Stimulated activated CD8-positive, alpha-beta memory T cell treated with anti-CD3 and anti-CD28 coated beads, Interleukin-4, amount 100 ng/mL, for 24 hours (primary cell): ENCODE results near the gene ENAH.
A peak's percentile ranks its signal among the peaks of the same experiment; 100 is the strongest.
"Not testable (repeated sequence)": the region's sequence is repeated elsewhere in the genome, so short reads cannot be mapped to it uniquely, and the experiment has no call there.

Experiments
- DNase-seq: peaks from one replicate; pipeline ENCODE4 v3.0.0-alpha.2; 2020; ENCODE audit warnings: low read depth

ENAH gene

GRCh38 chr1:225652729-225653462 is at the start of gene ENAH:
Gene ENAH, minus strand, starts transcription at chr1:225653123. Its CDS starts 433 bp downstream, at chr1:225652690.
- peak; percentile 38 for DNase-seq

GRCh38 chr1:225700889-225701465 is 48.1 kb upstream of the ENAH start:
- no peak for DNase-seq

DNA sequence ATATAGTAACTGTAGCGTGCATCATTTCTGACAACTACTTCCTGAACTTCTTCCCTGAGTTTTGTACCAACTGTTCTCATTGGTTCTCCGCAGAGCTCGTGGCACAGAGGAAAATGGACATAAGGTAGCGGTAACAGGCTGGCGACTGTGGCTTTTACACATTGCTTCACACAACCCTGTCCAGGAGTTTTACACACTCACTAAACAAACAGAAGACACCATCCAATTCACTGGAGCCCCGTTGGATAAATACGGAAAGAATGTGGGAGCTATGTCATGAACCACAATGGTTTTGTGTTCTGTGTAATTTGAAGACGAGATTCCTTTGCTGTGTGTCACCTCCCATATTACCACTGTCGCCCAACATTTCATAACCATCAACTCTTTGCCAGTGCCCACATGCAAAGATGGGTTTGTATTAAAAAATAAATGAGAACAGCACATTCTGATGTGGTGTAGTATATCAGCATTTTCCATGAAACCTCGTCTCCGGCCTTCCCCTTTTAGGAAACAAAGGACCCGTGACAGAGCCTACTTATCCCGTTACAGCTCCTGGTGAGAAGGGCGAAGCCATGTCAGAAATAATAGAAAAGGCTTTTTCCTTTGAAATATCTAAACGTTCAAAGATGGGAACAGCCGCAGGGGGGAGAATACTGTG is 47.4 kb upstream of the ENAH start:
- no peak for DNase-seq

DNA sequence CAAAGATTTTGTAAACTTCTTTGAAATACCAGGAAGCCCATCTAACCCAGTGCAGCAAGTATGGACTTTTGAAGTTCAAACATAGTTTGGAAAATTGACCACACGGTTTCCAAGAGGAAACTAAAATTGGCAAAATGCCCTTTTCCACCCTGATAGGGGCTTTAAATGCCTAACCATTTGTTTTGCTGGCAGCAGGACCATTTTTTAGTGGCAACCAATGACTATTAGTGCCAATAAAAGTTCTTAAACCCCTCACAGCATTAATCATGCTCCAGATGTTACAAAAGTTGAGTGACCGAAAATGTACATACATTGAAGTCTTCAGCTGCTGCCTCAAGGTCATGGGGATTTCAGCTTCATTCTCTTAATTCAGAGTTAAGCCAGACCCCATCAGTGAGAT is 46.4 kb upstream of the ENAH start:
- DNase-seq = no peak

DNA sequence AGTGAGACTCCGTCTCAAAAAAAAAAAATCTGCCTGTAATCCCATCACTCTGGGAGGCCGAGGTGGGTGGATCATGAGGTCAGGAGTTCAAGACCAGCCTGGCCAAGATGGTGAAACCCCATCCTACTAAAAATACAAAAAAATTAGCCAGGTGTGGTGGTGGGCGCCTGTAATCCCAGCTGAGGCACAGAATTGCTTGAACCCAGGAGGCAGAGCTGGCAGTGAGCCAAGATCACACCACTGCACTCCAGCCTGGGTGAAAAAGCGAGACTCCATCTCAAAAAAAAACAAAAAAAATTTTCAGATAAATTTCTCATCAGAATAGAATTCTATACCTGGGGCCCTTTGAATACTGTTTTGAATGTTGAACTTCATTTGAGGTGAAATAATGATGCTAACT is 45.3 kb upstream of the ENAH start:
- DNase-seq = not testable (repeated sequence)

DNA sequence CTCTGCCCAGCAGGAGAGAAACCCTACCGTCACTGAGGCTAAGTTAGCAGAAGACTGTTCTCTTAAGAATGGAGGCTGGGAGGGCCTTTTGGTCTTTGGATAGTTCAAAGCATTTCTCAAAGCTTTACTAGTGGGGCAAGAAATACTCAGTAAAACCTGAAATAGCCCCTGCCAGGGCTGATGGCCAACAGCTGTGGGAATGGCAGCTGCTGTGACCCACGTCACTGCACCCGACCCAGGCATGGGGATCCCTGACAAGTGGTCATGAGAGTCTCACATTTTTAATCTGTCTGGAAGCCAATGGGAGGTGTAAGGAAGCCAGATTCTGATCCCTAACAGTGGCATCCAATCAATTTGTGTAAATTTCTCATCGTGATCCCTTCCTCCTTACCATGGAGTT is 44.5 kb upstream of the ENAH start:
- DNase-seq = no peak

DNA sequence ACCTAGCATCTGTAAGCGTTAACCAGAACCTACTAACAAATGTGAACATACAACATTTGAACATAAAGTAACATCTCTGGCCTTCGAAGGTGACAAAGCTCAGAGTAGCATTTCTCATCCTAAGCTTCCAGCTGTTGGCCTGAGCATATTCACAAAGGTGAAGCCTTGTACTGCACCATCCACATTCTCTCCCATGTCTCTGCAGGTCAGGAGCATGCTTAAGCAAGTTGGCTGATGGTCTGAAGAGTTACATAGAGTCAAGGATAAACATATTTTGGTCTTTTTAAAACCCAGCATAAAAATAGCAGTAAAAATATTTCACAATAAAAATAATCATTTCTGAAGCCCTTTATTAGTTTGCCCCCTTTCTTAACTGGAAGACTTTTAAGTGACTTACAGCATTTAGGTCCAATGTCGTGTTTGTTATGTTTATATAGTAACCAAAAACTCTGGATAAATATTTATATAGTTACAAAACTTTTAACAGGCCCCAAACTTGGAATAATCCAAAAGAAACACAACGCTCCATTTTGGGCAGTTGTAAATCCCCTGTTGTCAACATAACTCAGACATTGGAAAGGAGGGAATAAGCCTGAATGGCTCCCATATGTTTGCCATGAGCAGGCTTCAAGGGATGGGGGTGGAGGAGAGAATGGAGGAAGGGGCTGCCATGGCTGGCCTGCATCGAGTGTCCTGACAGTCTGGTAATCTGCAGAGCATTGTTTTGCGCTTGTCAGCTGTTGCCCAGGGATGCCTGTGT is 42.8 kb upstream of the ENAH start:
- no peak for DNase-seq

GRCh38 chr1:225694151-225694603 is 41.3 kb upstream of the ENAH start:
- DNase-seq = no peak

- DNase-seq = not testable (repeated sequence)
Observed at GRCh38 chr1:225693697-225694096, 40.8 kb upstream of the ENAH start.

GRCh38 chr1:225693085-225693696 is 40.3 kb upstream of the ENAH start:
- DNase-seq = no peak

DNA sequence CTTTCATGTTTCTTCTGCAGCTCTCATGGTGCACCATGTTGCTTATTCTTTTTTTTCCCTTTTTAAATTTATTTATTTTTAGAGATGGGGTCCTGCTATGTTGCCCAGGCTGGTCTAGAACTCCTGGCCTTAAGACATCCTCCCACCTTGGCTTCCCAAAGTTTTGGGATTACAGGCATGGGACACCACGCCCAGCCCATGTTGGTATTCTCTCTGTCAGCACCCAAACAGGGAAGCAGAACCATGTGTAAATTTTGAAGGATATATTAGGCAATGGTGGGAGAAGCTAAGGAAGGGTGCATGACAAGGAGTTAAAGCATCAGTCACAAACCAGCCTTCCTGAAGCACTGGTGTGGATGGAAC is 39.6 kb upstream of the ENAH start:
- DNase-seq = no peak

GRCh38 chr1:225691861-225692516 is 39.1 kb upstream of the ENAH start:
- DNase-seq = no peak

GRCh38 chr1:225691377-225691776 is 38.5 kb upstream of the ENAH start:
- no peak for DNase-seq

- no peak for DNase-seq
Observed at GRCh38 chr1:225689882-225690459, 37.0 kb upstream of the ENAH start.

DNA sequence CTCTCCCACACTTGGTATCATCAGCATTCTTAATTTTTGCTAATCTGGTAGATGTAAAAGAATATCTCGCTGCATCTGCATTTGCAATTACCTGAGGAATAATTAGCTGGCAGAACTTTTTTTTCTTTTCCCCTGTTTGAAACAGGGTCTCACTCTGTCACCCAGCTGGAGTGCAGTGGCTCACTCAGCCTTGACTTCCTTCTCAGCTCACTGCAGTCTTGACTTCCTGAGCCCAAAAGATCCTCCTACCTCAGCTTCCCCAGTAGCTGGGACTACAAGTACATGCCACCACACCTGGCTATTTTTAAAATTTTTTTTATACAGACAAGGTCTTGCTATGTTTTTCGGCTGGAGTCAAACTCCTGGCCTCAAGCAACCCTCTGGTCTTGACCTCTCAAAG is 35.4 kb upstream of the ENAH start:
- DNase-seq = no peak

DNA sequence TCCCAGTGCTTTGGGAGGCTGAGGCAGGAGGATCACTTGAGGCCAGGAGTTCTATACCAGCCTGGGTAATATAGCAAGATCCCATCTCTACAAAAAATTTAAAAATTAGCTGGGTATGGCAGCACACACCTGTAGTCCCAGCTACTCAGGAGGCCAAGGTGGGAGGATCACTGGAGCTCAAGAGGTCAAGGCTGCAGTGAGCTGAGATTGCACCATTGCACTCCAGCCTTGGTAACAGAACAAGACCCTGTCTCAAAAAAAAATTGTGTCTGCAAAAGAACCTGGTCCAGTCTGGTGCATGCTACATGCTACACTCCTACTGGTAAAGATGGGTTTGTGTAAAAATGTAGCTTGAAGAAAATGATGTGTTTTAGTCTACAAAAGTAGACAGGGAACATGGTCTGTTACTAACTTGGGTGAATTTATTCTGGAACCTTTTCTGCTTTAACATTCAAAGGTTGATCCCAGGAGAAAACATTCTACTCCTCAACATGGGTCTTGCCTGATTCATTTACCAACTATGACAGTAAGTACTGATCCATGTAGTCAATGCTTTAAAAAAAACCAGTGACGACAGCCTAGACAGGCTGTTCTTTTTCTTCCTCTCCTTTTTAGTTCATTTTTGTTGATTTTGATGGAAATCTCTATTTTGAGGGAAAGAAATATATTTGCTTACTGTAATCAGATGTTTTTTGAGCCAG is 32.7 kb upstream of the ENAH start:
- DNase-seq = no peak

- no peak for DNase-seq
Observed at GRCh38 chr1:225684741-225685140, 31.8 kb upstream of the ENAH start.

GRCh38 chr1:225681231-225681630 is 28.3 kb upstream of the ENAH start:
- no peak for DNase-seq

DNA sequence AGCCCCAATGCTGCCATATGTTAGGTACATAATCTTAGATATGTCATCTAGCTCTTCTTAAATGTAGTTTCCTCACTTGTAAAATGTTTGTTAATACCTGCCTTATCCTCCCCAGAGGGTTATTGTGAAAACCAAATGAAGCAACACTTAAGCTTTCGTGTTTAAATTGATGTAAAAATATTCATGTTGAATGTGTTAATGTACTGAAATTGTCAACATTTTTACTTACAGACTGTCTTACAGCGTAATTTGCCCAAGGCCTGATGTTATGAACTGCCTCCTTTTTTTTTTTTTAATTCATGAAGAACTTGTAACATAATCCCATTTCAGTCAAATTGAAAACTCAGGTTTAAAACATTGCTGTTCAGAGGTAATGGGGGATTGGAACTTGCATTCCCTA is 25.6 kb upstream of the ENAH start:
- DNase-seq = no peak

- DNase-seq = no peak
Observed at GRCh38 chr1:225677350-225678124, 24.6 kb upstream of the ENAH start.
